Measurements from ENCODE around the gene CTSC.

- TF ChIP-seq, protein P1, sequence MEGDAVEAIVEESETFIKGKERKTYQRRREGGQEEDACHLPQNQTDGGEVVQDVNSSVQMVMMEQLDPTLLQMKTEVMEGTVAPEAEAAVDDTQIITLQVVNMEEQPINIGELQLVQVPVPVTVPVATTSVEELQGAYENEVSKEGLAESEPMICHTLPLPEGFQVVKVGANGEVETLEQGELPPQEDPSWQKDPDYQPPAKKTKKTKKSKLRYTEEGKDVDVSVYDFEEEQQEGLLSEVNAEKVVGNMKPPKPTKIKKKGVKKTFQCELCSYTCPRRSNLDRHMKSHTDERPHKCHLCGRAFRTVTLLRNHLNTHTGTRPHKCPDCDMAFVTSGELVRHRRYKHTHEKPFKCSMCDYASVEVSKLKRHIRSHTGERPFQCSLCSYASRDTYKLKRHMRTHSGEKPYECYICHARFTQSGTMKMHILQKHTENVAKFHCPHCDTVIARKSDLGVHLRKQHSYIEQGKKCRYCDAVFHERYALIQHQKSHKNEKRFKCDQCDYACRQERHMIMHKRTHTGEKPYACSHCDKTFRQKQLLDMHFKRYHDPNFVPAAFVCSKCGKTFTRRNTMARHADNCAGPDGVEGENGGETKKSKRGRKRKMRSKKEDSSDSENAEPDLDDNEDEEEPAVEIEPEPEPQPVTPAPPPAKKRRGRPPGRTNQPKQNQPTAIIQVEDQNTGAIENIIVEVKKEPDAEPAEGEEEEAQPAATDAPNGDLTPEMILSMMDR (IDR thresholded peaks at IDR 0.05), result no peak
- TF ChIP-seq POLR2AphosphoS5 (IDR thresholded peaks at IDR 0.05), result no peak
- TF ChIP-seq POLR2A (IDR thresholded peaks at IDR 0.05), result no peak
- TF ChIP-seq EP300 (IDR thresholded peaks at IDR 0.05), result no peak
These were observed 54.6 kb downstream of the CTSC start for GRCh38 chr11:88282747-88283515.

Measured in sigmoid colon (tissue), 4 donors.